ENCODE measurements around the gene PCDHGC5. TPM values are rescaled to one million over a fixed set of nuclear protein-coding genes. Genes with fewer than 3 reads are reported as not detected.
A peak's percentile ranks its signal among the peaks of the same experiment; 100 is the strongest.

PCDHGC5 gene
- total and polyA plus RNA-seq, 11 donors: 0.72 to 5.4 (median 3.0) TPM

- no peaks in the 10 kb centered on the region for H3K9me3 ChIP-seq
- intact Hi-C loops (cut with DNase I): loop anchor here in 9 of 10 donors (2.0 to 10.0 kb wide), 6 partner anchors 36 to 82 kb away; no protein-coding TSS in a partner anchor
- TF ChIP-seq CTCF (IDR thresholded peaks at IDR 0.05) (no peak), POLR2A (IDR thresholded peaks at IDR 0.05) (no peak)
- ATAC-seq (peak; percentile 51 to 70 (median 62)), DNase-seq (peak; percentile 45 to 74 (median 67))
- 1 to 2% (median 1%) methylated on average over 56 to 58 of the region's 58 CpGs for WGBS, 4 donors
- peak overlapping the region; percentile 22 to 74 (median 64) for H3K4me3 ChIP-seq
- H3K27me3 ChIP-seq: peaks cover 0 to 42% (median 0%) of the 10 kb centered on the region in 9 donors
- peaks cover 4 to 56% (median 41%) of the 10 kb centered on the region in 12 donors for H3K4me1 ChIP-seq
- H3K27ac ChIP-seq: peak overlapping the region; percentile 74 to 94 (median 86)
- peaks cover 0 to 16% (median 0%) of the 10 kb centered on the region in 9 donors for H3K36me3 ChIP-seq
These were observed 12.6 kb upstream of the PCDHGC5 start for GRCh38 chr5:141476132-141476911.

DNA sequence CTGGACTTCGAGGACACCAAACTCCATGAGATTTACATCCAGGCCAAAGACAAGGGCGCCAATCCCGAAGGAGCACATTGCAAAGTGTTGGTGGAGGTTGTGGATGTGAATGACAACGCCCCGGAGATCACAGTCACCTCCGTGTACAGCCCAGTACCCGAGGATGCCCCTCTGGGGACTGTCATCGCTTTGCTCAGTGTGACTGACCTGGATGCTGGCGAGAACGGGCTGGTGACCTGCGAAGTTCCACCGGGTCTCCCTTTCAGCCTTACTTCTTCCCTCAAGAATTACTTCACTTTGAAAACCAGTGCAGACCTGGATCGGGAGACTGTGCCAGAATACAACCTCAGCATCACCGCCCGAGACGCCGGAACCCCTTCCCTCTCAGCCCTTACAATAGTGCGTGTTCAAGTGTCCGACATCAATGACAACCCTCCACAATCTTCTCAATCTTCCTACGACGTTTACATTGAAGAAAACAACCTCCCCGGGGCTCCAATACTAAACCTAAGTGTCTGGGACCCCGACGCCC is 11.8 kb upstream of the PCDHGC5 start:
- Histone ChIP-seq H3K4me3 (peak overlapping the region; percentile 22 to 74 (median 64)), H3K27me3 (peaks cover 0 to 42% (median 0%) of the 10 kb centered on the region in 9 donors), H3K4me1 (peaks cover 4 to 64% (median 46%) of the 10 kb centered on the region in 12 donors), H3K27ac (peak overlapping the region in 11 of 12 donors; percentile 74 to 94 (median 86)), H3K9me3 (no peaks in the 10 kb centered on the region), H3K36me3 (peaks cover 0 to 14% (median 0%) of the 10 kb centered on the region in 9 donors)
- DNase-seq (no peak), ATAC-seq (no peak)
- TF ChIP-seq POLR2A (IDR thresholded peaks at IDR 0.05): no peak
- 36 to 58% (median 41%) methylated on average over 19 to 24 of the region's 24 CpGs for WGBS, 4 donors
- intact Hi-C loops (cut with DNase I): loop anchor here in 9 of 10 donors (2.0 to 10.0 kb wide), 6 partner anchors 35 to 82 kb away; no protein-coding TSS in a partner anchor

DNA sequence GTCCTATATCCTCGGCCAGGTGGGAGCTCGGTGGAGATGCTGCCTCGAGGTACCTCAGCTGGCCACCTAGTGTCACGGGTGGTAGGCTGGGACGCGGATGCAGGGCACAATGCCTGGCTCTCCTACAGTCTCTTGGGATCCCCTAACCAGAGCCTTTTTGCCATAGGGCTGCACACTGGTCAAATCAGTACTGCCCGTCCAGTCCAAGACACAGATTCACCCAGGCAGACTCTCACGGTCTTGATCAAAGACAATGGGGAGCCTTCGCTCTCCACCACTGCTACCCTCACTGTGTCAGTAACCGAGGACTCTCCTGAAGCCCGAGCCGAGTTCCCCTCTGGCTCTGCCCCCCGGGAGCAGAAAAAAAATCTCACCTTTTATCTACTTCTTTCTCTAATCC is 11.1 kb upstream of the PCDHGC5 start:
- H3K4me1 ChIP-seq: peaks cover 4 to 70% (median 49%) of the 10 kb centered on the region in 12 donors
- 65 to 74% (median 70%) methylated on average over 13 of the region's 13 CpGs for WGBS, 4 donors
- intact Hi-C loops (cut with DNase I): loop anchor here in 9 of 10 donors (2.0 to 10.0 kb wide), 6 partner anchors 34 to 81 kb away; no protein-coding TSS in a partner anchor
- peaks cover 0 to 14% (median 0%) of the 10 kb centered on the region in 9 donors for H3K36me3 ChIP-seq
- H3K4me3 ChIP-seq: peak overlapping the region in 11 of 12 donors; percentile 9 to 74 (median 66)
- H3K27me3 ChIP-seq: peaks cover 0 to 42% (median 0%) of the 10 kb centered on the region in 9 donors
- peak overlapping the region in 1 of 12 donors; percentile 94 for H3K27ac ChIP-seq
- no peak for ATAC-seq
- TF ChIP-seq POLR2A (IDR thresholded peaks at IDR 0.05): no peak
- no peak for TF ChIP-seq CTCF (IDR thresholded peaks at IDR 0.05)
- no peak for DNase-seq
- no peaks in the 10 kb centered on the region for H3K9me3 ChIP-seq

DNA sequence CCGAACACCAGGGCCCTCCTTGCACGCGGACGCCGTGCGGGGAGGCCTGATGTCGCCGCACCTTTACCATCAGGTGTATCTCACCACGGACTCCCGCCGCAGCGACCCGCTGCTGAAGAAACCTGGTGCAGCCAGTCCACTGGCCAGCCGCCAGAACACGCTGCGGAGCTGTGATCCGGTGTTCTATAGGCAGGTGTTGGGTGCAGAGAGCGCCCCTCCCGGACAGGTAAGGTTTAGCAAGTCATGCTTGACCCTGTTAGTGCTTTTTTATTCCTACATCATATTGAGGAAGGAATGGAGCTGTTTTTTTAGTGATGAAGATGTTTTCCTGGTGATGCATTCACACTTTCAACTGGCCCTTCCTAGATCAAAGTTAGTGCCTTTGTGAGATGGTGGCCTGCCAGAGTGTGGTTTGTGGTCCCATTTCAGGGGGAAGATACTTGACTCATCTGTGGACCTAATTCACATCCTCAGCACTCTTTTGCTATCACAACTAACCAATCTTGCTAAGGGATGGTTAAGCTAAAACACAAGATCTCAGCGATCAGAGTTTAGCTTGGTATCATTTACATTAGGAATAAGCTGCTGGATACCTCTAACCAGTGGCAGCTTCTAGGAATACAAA is 10.4 kb upstream of the PCDHGC5 start:
- H3K4me3 ChIP-seq: peak overlapping the region in 11 of 12 donors; percentile 9 to 74 (median 66)
- TF ChIP-seq POLR2A (IDR thresholded peaks at IDR 0.05) (no peak), CTCF (IDR thresholded peaks at IDR 0.05) (no peak)
- H3K4me1 ChIP-seq: peaks cover 4 to 76% (median 50%) of the 10 kb centered on the region in 12 donors
- peaks cover 0 to 14% (median 0%) of the 10 kb centered on the region in 9 donors for H3K36me3 ChIP-seq
- ATAC-seq: no peak
- no peaks in the 10 kb centered on the region for H3K9me3 ChIP-seq
- intact Hi-C loops (cut with DNase I): loop anchor here in 9 of 10 donors (5.0 to 10.0 kb wide), 4 partner anchors 34 to 79 kb away; no protein-coding TSS in a partner anchor
- peaks cover 0 to 42% (median 0%) of the 10 kb centered on the region in 9 donors for H3K27me3 ChIP-seq
- WGBS, 4 donors: 52 to 66% (median 57%) methylated on average over 20 of the region's 20 CpGs
- DNase-seq: no peak
- H3K27ac ChIP-seq: peak overlapping the region in 1 of 12 donors; percentile 94
